H1 (cell line): ENCODE data around the gene RIPOR2. TPM values are rescaled to one million over a fixed set of nuclear protein-coding genes. Genes with fewer than 3 reads are reported as not detected.

Experiments
- ATF2 ChIP-seq: IDR thresholded peaks from 2 replicates; pipeline ENCODE4 v1.6.1; 2012; ENCODE audit warnings: low read length, inconsistent platforms
- KDM4A ChIP-seq: IDR thresholded peaks from one replicate; pipeline ENCODE4 v1.7.1; 2012; ENCODE audit warnings: low read depth, mild to moderate bottlenecking, moderate library complexity, low read length, inconsistent platforms; ENCODE audit not compliant: severe bottlenecking
- SIN3A ChIP-seq, 2 experiments: IDR thresholded peaks in 1 of 2; conservative IDR thresholded peaks in 1 of 2; 2 replicates each; pipeline ENCODE4 v1.6.1; 2011 to 2012; ENCODE audit warnings: low read length in 2 of 2, improper control_type of control experiment in 1 of 2, low read depth in 1 of 2, mild to moderate bottlenecking in 1 of 2
- SIRT6 ChIP-seq: IDR thresholded peaks from one replicate; pipeline ENCODE4 v1.7.1; 2012; ENCODE audit warnings: low read length, inconsistent platforms
- polyA plus RNA-seq, 7 experiments: library from polyadenylated mRNA; depleted of rRNA in 3 of 7; stranded (reverse) in 5 of 7; unstranded in 2 of 7; fragments of >200 nt in 5 of 7; fragments of 200-250 nt in 2 of 7; gene quantifications; 1 replicate in 5 of 7; 2 replicates in 1 of 7; 4 replicates in 1 of 7; pipeline versions ENCODE4 v1.2.1 to v1.2.3, GENCODE V29; 2011 to 2013; ENCODE audit warnings: missing spikeins in 2 of 7, mixed read lengths in 2 of 7
- total RNA-seq: library from RNA; stranded (reverse); fragmentation: NEBNext Ultra II Directional; extraction: Animal tissue kit (Norgen Biotek cat#: 25700); gene quantifications from 2 replicates; pipeline ENCODE4 v1.2.1, GENCODE V29; 2021

RIPOR2 gene
- total and polyA plus RNA-seq, 2 of the 8 experiments (the other 6 are each of a cell fraction or from before 2014, with no cell fraction given), result 16.7 to 45.6 TPM

GRCh38 chr6:24971067-24971466 is 35.3 kb upstream of the RIPOR2 start (continued):
- TF ChIP-seq ATF2 (no peak), SIRT6 (no peak), KDM4A (no peak), SIN3A (conservative IDR thresholded peaks at IDR 0.05 in 1 of 2, IDR thresholded peaks at IDR 0.05 in 1 of 2; ENCODE audit: low read depth in 1 of 2, low read length in 2 of 2) (no peak)
- TF ChIP-seq, all 59 proteins: peak for 0
